ENCODE data around the gene SGSM1.

Gene SGSM1

DNA sequence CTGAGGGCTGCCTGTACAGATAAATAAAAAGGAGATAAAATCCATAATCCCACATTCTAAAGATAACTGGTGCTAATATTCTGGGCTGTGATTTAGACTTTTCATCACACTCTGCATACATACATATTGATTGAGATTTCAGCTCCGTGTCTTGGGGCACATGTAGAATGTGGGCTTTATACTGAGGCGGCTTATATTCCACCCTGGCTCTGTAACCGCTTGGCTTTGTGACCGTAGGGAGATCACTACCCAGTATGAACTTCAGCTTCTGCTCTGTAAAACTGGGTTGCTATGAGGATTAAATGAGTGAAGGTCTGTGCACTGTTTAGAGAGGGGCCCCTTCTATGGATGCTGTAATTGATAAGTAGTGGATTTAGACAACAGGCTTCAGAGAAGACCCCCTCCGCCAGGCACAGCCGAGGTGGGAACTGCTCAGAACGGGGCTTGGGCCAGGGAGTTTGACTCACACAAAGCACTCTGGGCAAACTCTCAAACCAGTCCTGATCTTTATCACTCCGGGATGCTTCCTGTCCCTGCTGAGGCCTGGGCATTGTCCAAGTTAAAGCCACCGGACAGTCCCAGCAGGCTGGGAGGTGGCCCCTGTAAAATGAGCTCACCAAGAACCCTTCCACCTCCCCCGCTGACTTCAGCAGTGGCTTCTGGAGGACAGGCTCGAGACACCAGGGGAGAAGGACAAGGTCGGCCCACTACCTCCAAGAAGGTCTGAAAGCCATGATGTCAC, 163.7 kb downstream of the SGSM1 start (continued):
- TF ChIP-seq, protein P1, sequence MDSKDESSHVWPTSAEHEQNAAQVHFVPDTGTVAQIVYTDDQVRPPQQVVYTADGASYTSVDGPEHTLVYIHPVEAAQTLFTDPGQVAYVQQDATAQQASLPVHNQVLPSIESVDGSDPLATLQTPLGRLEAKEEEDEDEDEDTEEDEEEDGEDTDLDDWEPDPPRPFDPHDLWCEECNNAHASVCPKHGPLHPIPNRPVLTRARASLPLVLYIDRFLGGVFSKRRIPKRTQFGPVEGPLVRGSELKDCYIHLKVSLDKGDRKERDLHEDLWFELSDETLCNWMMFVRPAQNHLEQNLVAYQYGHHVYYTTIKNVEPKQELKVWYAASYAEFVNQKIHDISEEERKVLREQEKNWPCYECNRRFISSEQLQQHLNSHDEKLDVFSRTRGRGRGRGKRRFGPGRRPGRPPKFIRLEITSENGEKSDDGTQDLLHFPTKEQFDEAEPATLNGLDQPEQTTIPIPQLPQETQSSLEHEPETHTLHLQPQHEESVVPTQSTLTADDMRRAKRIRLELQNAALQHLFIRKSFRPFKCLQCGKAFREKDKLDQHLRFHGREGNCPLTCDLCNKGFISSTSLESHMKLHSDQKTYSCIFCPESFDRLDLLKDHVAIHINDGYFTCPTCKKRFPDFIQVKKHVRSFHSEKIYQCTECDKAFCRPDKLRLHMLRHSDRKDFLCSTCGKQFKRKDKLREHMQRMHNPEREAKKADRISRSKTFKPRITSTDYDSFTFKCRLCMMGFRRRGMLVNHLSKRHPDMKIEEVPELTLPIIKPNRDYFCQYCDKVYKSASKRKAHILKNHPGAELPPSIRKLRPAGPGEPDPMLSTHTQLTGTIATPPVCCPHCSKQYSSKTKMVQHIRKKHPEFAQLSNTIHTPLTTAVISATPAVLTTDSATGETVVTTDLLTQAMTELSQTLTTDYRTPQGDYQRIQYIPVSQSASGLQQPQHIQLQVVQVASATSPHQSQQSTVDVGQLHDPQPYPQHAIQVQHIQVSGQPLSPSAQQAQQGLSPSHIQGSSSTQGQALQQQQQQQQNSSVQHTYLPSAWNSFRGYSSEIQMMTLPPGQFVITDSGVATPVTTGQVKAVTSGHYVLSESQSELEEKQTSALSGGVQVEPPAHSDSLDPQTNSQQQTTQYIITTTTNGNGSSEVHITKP (tag by site-specific recombination; IDR thresholded peaks at IDR 0.05), result 0 out of 2 replicates have a peak, but pooled peaks have one; percentile 13
- TF ChIP-seq GLIS1 (tag by site-specific recombination; IDR thresholded peaks at IDR 0.05) (peak; percentile 87), SCRT2 (tag by site-specific recombination; IDR thresholded peaks at IDR 0.05) (no peak), GLIS2 (tag by site-specific recombination; IDR thresholded peaks at IDR 0.05) (peak; percentile 44; the same call in 1 of the 2 replicates)
- TF ChIP-seq, protein P2, sequence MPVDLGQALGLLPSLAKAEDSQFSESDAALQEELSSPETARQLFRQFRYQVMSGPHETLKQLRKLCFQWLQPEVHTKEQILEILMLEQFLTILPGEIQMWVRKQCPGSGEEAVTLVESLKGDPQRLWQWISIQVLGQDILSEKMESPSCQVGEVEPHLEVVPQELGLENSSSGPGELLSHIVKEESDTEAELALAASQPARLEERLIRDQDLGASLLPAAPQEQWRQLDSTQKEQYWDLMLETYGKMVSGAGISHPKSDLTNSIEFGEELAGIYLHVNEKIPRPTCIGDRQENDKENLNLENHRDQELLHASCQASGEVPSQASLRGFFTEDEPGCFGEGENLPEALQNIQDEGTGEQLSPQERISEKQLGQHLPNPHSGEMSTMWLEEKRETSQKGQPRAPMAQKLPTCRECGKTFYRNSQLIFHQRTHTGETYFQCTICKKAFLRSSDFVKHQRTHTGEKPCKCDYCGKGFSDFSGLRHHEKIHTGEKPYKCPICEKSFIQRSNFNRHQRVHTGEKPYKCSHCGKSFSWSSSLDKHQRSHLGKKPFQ (tag by site-specific recombination; IDR thresholded peaks at IDR 0.05), result peak; percentile 74; the same call in 1 of the 2 replicates

DNA sequence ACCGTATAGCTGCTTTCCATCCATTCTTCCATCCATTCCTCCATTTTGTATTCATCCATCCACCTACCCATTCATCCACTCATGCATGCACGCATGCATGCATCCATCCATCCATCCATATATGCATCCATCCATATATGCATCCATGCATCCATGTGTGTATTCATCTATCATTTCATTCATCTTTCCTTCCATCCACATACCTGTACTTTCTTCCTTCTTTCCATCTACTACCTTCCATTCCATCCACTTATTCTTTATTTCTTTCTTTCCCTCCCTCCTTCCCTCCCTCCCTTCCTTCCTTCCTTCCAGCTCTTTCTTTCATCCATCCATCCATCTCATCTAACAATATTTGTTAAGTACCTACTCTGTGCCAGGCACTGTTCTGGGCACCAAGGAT, 166.4 kb downstream of the SGSM1 start:
- Histone ChIP-seq H3K36me3 (ENCODE audit: control insufficient read depth in 2 of 2, insufficient read depth in 1 of 2, low read length in 2 of 2) (no peaks in the 10 kb centered on the region), H3K27ac (ENCODE audit: extremely low read depth, low read depth, low read length) (no peak overlapping the region), H3K4me1 (ENCODE audit: control insufficient read depth, insufficient read depth, low read length) (no peaks in the 10 kb centered on the region), H3K9me3 (ENCODE audit: control insufficient read depth, insufficient read depth, low read depth, low read length) (no peaks in the 10 kb centered on the region), H3K4me3 (ENCODE audit: low read depth, low read length) (no peak overlapping the region)
- ChIA-PET CTCF (interaction anchor here (0.9 kb wide), 1 partner anchor 76 kb away, joined by 3 read pairs; no protein-coding TSS in a partner anchor), POLR2A (no interaction called here)
- TF ChIP-seq, protein P3, sequence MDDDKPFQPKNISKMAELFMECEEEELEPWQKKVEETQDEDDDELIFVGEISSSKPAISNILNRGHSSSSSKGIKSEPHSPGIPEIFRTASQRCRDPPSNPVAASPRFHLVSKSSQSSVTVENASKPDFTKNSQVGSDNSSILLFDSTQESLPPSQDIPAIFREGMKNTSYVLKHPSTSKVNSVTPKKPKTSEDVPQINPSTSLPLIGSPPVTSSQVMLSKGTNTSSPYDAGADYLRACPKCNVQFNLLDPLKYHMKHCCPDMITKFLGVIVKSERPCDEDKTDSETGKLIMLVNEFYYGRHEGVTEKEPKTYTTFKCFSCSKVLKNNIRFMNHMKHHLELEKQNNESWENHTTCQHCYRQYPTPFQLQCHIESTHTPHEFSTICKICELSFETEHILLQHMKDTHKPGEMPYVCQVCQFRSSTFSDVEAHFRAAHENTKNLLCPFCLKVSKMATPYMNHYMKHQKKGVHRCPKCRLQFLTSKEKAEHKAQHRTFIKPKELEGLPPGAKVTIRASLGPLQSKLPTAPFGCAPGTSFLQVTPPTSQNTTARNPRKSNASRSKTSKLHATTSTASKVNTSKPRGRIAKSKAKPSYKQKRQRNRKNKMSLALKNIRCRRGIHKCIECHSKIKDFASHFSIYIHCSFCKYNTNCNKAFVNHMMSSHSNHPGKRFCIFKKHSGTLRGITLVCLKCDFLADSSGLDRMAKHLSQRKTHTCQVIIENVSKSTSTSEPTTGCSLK (tag by site-specific recombination; IDR thresholded peaks at IDR 0.05), result no peak
- no peak for TF ChIP-seq ZFP69B (tag by site-specific recombination; IDR thresholded peaks at IDR 0.05)
- TF ChIP-seq ZNF169 (tag by site-specific recombination; IDR thresholded peaks at IDR 0.05), result no peak
- peak; percentile 98 for TF ChIP-seq ZNF366 (tag by site-specific recombination; conservative IDR thresholded peaks at IDR 0.05)
- no peak for TF ChIP-seq KLF7 (tag by site-specific recombination; IDR thresholded peaks at IDR 0.05; ENCODE audit: borderline replicate concordance)
- peak; percentile 78 for TF ChIP-seq ZNF664 (tag by site-specific recombination; IDR thresholded peaks at IDR 0.05)
- TF ChIP-seq ZNF133 (tag by site-specific recombination; IDR thresholded peaks at IDR 0.05), result no peak
- no peak for TF ChIP-seq ZNF114 (tag by site-specific recombination; IDR thresholded peaks at IDR 0.05)
- TF ChIP-seq ZEB2 (tag by site-specific recombination; IDR thresholded peaks at IDR 0.05), result no peak
- no peak for TF ChIP-seq ZNF341 (tag by site-specific recombination; IDR thresholded peaks at IDR 0.05; ENCODE audit: low read depth)
- TF ChIP-seq REPIN1 (tag by site-specific recombination; IDR thresholded peaks at IDR 0.05; ENCODE audit: low read depth), result no peak
- TF ChIP-seq, protein P4, sequence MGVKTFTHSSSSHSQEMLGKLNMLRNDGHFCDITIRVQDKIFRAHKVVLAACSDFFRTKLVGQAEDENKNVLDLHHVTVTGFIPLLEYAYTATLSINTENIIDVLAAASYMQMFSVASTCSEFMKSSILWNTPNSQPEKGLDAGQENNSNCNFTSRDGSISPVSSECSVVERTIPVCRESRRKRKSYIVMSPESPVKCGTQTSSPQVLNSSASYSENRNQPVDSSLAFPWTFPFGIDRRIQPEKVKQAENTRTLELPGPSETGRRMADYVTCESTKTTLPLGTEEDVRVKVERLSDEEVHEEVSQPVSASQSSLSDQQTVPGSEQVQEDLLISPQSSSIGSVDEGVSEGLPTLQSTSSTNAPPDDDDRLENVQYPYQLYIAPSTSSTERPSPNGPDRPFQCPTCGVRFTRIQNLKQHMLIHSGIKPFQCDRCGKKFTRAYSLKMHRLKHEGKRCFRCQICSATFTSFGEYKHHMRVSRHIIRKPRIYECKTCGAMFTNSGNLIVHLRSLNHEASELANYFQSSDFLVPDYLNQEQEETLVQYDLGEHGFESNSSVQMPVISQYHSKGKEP (tag by site-specific recombination; IDR thresholded peaks at IDR 0.05), result peak; percentile 50; the same call in 1 of the 2 replicates
- no peak for TF ChIP-seq ZNF175 (tag by site-specific recombination; IDR thresholded peaks at IDR 0.05)
- TF ChIP-seq HOXA7 (CRISPR knock-in tag; IDR thresholded peaks at IDR 0.05; ENCODE audit: borderline replicate concordance), result no peak
- TF ChIP-seq ZNF416 (tag by site-specific recombination; IDR thresholded peaks at IDR 0.05), result no peak
- no peak for TF ChIP-seq ZNF37A (tag by site-specific recombination; IDR thresholded peaks at IDR 0.05)
- no peak for TF ChIP-seq ZNF223 (tag by site-specific recombination; IDR thresholded peaks at IDR 0.05)
- TF ChIP-seq ZBTB17 (tag by site-specific recombination; IDR thresholded peaks at IDR 0.05), result peak; percentile 25; the same call in 1 of the 2 replicates
- TF ChIP-seq ZNF311 (tag by site-specific recombination; IDR thresholded peaks at IDR 0.05; ENCODE audit: borderline replicate concordance), result no peak
- no peak for TF ChIP-seq ZSCAN30 (tag by site-specific recombination; IDR thresholded peaks at IDR 0.05)
